Thyroid gland (tissue), 4 donors: ENCODE data around the gene KAZALD1. TPM values are rescaled to one million over a fixed set of nuclear protein-coding genes. Genes with fewer than 3 reads are reported as not detected.
"Not testable (repeated sequence)": the region's sequence is repeated elsewhere in the genome, so short reads cannot be mapped to it uniquely, and the experiment has no call there.

Experiments used
- DNase-seq, 2 donors: peaks; one replicate each; pipeline ENCODE4 v3.0.0-alpha.2; 2019
- H3K27ac ChIP-seq, 3 donors: fragments of 200-600 bp; sonication (generic); 1 replicate in 2 of 3; 2 replicates in 1 of 3; pipeline ENCODE4 v1.5.1; 2016 to 2019; ENCODE audit warnings: mild to moderate bottlenecking in 1 of 3, moderate library complexity in 1 of 3
- H3K27me3 ChIP-seq: fragments of 200-600 bp; sonication (generic); one replicate; pipeline ENCODE4 v1.5.1; 2019
- H3K36me3 ChIP-seq, 2 donors: fragments of 200-600 bp; sonication (generic); one replicate each; pipeline ENCODE4 v1.5.1; 2016 to 2019
- H3K4me1 ChIP-seq, 2 donors: fragments of 200-600 bp; sonication (generic); one replicate each; pipeline ENCODE4 v1.5.1; 2017 to 2019
- H3K4me3 ChIP-seq, 3 donors: fragments of 200-600 bp; sonication (generic); replicated peaks in 1 of 3; 1 replicate in 2 of 3; 2 replicates in 1 of 3; pipeline ENCODE4 v1.5.1; 2016; ENCODE audit warnings: mild to moderate bottlenecking in 1 of 3
- H3K9me3 ChIP-seq: fragments of 200-600 bp; sonication (generic); one replicate; pipeline ENCODE4 v1.5.1; 2017
- POLR2A ChIP-seq, 2 donors: fragments of 450-650 bp; IDR thresholded peaks; one replicate each; pipeline ENCODE4 v1.6.1; 2017; ENCODE audit warnings: antibody characterized with exemption in 2 of 2, mild to moderate bottlenecking in 2 of 2, moderate library complexity in 1 of 2
- WGBS, 2 donors: methylation state at CpG; one replicate each; pipeline ENCODE4 v1.1.5; 2017; 5-methylcytosine and 5-hydroxymethylcytosine counted together
- intact Hi-C: fragments of 100-400 bp; cut with DNase I; formaldehyde crosslinking; loops from one replicate; pipeline ENCODE4 v1.15.1; 2023
- total RNA-seq, 4 donors: library from RNA; depleted of rRNA; stranded (reverse); fragments of >200 nt; gene quantifications; one replicate each; pipeline ENCODE4 v1.2.3, GENCODE V29; 2016
- TF ChIP-seq, protein P1 (sequence below), 6 experiments: fragments of 200-600 bp in 3 of 6; fragments of 450-650 bp in 3 of 6; sonication (generic) in 3 of 6; IDR thresholded peaks; one replicate each; pipeline ENCODE4 v1.5.1; 2016 to 2019; ENCODE audit warnings: antibody characterized with exemption in 6 of 6, mild to moderate bottlenecking in 2 of 6, inconsistent platforms in 1 of 6, moderate library complexity in 1 of 6

KAZALD1 gene
- total RNA-seq, 4 donors from 2014 or later = 3.1 to 9.9 (median 6.3) TPM

DNA sequence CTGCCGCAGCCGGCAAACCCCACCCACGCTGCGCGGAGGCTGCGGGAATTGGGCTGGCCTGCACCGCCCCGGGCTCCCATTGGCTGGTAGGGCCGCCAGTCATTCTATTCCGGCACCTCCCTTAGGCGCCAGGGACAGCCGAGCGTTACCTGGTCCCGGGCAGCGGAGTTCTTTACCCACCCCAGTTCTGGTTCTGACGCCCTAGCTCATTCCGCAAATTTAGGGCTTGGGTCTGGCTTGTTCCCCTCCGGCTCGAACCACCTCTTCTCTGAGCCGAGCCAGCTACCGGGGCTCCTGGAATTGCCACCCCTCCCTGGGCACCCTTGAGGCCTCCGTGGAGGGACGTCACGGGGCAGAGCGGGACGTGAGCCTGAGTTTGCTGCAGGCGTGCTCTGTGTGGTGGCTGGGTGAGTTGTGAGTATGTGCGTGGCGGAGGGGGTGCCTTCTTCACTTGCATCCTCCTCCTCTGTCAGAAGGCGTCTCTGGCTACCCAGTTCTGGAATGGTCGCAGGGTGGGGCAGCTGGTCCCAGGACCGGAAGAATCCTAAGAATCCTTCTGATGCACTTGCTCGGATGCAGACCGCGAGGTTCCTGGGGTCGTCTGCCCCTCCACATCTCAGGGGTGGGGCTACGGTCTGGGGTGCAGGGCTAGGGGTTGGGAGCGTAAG, 30.5 kb upstream of the KAZALD1 start, which contains the start of the genes PDZD7 and SFXN3:
PDZD7 (minus strand) TSS at position 2 of the 668 bp plus-strand sequence. CDS start 910 bp downstream, outside the sequence.
SFXN3 (plus strand) TSS at position 107 of the 668 bp plus-strand sequence. CDS start 3,461 bp downstream, outside the sequence.
- 0 to 1% methylated on average over 17 to 26 of the region's 38 CpGs for WGBS, 2 donors
- H3K36me3 ChIP-seq = peaks cover 0 to 4% of the 10 kb centered on the region in 2 donors
- peak within 1 kb of the TSS; percentile 24 to 84 (median 66) for H3K4me3 ChIP-seq
- peak; percentile 95 to 96 for DNase-seq
- TF ChIP-seq POLR2A (IDR thresholded peaks at IDR 0.05) = peak in 1 of 2 donors; percentile 70
- TF ChIP-seq, protein P1, sequence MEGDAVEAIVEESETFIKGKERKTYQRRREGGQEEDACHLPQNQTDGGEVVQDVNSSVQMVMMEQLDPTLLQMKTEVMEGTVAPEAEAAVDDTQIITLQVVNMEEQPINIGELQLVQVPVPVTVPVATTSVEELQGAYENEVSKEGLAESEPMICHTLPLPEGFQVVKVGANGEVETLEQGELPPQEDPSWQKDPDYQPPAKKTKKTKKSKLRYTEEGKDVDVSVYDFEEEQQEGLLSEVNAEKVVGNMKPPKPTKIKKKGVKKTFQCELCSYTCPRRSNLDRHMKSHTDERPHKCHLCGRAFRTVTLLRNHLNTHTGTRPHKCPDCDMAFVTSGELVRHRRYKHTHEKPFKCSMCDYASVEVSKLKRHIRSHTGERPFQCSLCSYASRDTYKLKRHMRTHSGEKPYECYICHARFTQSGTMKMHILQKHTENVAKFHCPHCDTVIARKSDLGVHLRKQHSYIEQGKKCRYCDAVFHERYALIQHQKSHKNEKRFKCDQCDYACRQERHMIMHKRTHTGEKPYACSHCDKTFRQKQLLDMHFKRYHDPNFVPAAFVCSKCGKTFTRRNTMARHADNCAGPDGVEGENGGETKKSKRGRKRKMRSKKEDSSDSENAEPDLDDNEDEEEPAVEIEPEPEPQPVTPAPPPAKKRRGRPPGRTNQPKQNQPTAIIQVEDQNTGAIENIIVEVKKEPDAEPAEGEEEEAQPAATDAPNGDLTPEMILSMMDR (IDR thresholded peaks at IDR 0.05) = no peak
- H3K27ac ChIP-seq = peak within 1 kb of the TSS; percentile 94 to 99 (median 97)
- H3K27me3 ChIP-seq = no peaks in the 10 kb centered on the region
- intact Hi-C loops = loop anchor here (5.0 kb wide), 1 partner anchor 36 kb away; no protein-coding TSS in a partner anchor
- no peaks in the 10 kb centered on the region for H3K9me3 ChIP-seq
- H3K4me1 ChIP-seq = peaks cover 22 to 36% of the 10 kb centered on the region in 2 donors

DNA sequence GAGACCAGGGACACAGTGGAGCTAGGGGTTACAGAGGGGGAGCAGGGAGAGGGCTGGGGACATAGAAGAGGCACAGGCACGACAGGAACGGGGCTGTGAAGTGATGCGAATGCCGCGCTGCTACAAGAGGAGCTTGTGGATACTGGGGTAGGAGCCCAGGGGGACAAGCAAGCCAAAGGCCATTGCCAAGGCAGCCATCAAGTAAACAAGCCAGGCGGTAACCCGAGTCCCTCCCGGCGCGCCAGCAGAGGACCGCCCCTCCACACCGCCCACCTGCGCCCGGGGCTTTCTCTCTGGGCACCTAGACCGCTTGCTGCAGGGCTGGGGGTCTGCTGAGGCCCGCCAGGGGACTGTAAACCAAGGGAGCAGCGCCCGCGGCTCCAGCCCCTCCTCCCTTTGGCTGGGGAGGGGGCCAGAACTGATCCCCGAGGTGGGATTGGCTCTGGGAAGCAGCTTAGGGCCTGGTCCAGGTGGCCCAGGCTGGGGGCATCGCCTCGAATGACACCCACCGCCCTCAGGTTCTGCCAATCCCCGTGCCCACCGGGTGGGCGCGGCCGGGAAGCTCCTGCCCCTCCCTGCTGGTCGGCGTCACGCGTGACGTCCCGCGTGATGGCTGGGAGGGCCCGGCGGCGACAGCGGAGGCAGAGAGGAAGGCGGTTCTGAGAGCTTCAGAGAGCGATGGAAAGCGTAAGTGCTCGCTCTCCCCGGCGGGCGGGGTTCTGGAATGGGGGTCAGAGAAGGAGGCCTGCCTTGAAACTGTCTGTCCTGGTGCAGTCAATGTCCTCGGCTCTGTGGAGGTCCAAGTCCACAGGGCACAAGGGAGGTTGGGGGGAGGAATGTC, 29.8 kb upstream of the KAZALD1 start:
- Histone ChIP-seq H3K4me3 (peak overlapping the region; percentile 24 to 84 (median 66)), H3K36me3 (peaks cover 6 to 12% of the 10 kb centered on the region in 2 donors), H3K4me1 (peaks cover 22 to 36% of the 10 kb centered on the region in 2 donors), H3K9me3 (no peaks in the 10 kb centered on the region), H3K27ac (peak overlapping the region; percentile 94 to 99 (median 97)), H3K27me3 (no peaks in the 10 kb centered on the region)
- intact Hi-C loops = loop anchor here (5.0 kb wide), 1 partner anchor 35 kb away; no protein-coding TSS in a partner anchor
- TF ChIP-seq POLR2A (IDR thresholded peaks at IDR 0.05) = peak; percentile 38 to 60
- TF ChIP-seq, protein P1 (IDR thresholded peaks at IDR 0.05) = no peak
- WGBS, 2 donors = 0% methylated on average over 11 to 42 of the region's 47 CpGs
- peak; percentile 75 to 79 for DNase-seq

DNA sequence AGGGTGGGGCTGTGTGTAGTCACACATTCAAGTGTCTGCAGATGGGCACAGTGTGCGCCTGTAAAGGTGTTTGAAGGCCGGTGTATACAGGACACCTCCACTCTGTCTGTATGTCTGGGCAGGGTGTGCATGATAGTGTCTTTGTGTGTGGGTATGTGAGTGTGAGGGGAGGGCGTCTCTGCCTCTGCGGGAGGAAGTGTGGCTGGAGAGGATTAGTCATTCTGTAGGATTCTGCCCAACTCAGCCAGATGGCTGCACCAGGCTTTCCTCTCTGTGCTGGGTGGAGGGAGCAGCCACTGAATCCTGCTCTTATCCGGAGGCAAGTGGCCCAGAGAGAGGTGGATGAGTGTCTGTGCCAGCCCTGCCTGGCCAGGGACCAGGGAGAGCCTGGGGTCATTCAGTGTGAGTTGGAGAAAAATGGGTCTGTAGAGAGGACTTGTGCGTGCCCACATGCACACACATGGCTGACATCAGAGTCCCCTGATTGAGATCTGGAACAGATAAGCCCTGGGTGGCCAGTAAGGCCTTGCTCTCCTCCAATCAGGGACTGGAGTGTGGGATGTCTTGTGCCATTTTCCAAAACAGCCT, 29.1 kb upstream of the KAZALD1 start:
- peaks cover 12 to 18% of the 10 kb centered on the region in 2 donors for H3K36me3 ChIP-seq
- WGBS, 2 donors = 12 to 17% methylated on average over 6 of the region's 6 CpGs
- no peak for TF ChIP-seq POLR2A (IDR thresholded peaks at IDR 0.05)
- TF ChIP-seq, protein P1 (IDR thresholded peaks at IDR 0.05) = no peak
- H3K4me3 ChIP-seq = peak overlapping the region; percentile 24 to 84 (median 66)
- intact Hi-C loops = loop anchor here (5.0 kb wide), 1 partner anchor 35 kb away; no protein-coding TSS in a partner anchor
- no peaks in the 10 kb centered on the region for H3K27me3 ChIP-seq
- peak overlapping the region; percentile 94 to 99 (median 97) for H3K27ac ChIP-seq
- peak; percentile 79 to 81 for DNase-seq
- H3K9me3 ChIP-seq = no peaks in the 10 kb centered on the region
- H3K4me1 ChIP-seq = peaks cover 22 to 36% of the 10 kb centered on the region in 2 donors

DNA sequence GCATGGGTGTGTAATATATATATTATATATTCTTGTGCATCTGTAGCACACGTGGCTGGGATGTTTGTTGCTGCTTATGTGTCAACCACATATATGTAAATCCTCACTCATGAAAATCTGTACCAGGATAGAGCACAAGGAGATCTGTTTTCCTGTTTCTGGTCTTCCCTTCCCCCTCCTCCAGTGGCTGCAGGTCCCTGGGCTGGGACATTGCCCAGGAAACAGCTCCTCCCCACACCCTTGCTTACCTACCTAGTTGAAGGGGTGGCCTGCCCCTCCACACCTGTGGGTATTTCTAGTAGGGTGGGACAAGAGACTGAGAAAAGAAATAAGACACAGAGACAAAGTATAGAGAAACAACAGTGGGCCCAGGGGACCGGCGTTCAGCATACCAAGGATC, 28.5 kb upstream of the KAZALD1 start:
- intact Hi-C loops = loop anchor here (5.0 kb wide), 1 partner anchor 34 kb away; no protein-coding TSS in a partner anchor
- TF ChIP-seq, protein P1 (IDR thresholded peaks at IDR 0.05) = no peak
- peaks cover 17 to 18% of the 10 kb centered on the region in 2 donors for H3K36me3 ChIP-seq
- 79 to 80% methylated on average over 3 of the region's 3 CpGs for WGBS, 2 donors
- H3K27ac ChIP-seq = peak overlapping the region; percentile 94 to 99 (median 97)
- peaks cover 22 to 36% of the 10 kb centered on the region in 2 donors for H3K4me1 ChIP-seq
- no peaks in the 10 kb centered on the region for H3K9me3 ChIP-seq
- H3K27me3 ChIP-seq = no peaks in the 10 kb centered on the region
- DNase-seq = no peak
- H3K4me3 ChIP-seq = peak overlapping the region in 1 of 3 donors; percentile 84

DNA sequence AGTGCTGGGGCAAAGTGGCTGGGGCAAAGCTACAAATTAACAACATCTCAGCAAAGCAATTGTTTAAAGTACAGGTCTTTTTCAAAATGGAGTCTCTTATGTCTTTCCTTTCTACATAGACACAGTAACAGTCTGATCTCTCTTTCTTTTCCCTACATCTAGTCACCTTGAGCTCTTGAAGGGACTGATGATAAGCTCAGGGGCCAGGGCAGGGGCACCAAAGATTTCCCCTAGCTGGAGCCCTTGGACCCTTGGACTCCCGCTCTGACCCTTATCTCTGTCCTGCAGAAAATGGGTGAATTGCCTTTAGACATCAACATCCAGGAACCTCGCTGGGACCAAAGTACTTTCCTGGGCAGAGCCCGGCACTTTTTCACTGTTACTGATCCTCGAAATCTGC, 27.4 kb upstream of the KAZALD1 start:
- Histone ChIP-seq H3K4me1 (peaks cover 22 to 28% of the 10 kb centered on the region in 2 donors), H3K36me3 (peaks cover 18 to 22% of the 10 kb centered on the region in 2 donors)
- not testable (repeated sequence) for H3K9me3 ChIP-seq, H3K4me3 ChIP-seq, H3K27me3 ChIP-seq, DNase-seq, H3K27ac ChIP-seq
- WGBS, 2 donors = 90 to 95% methylated on average over 4 of the region's 4 CpGs
- intact Hi-C loops = loop anchor here (5.0 kb wide), 1 partner anchor 33 kb away; no protein-coding TSS in a partner anchor
